GM12865 (cell line): ENCODE data around the gene BTN2A1.
"Not testable (repeated sequence)": the region's sequence is repeated elsewhere in the genome, so short reads cannot be mapped to it uniquely, and the experiment has no call there.

Source experiments
- DNase-seq: peaks from one replicate; pipeline ENCODE4 v3.0.0; 2010; ENCODE audit warnings: low read depth
- H3K4me3 ChIP-seq: 2 replicates; pipeline ENCODE4 v1.5.1; 2011; ENCODE audit warnings: mild to moderate bottlenecking, low read depth, low read length, control low read depth
- TF ChIP-seq, protein P1 (sequence below): IDR thresholded peaks from 2 replicates; pipeline ENCODE4 v1.5.1; 2011; ENCODE audit warnings: low read length, control low read depth, low read depth, inconsistent platforms; ENCODE audit not compliant: insufficient read depth; ENCODE audit errors: missing control alignments

The BTN2A1 gene

GRCh38 chr6:26426691-26427450, 30.9 kb upstream of the BTN2A1 start:
- TF ChIP-seq, protein P1, sequence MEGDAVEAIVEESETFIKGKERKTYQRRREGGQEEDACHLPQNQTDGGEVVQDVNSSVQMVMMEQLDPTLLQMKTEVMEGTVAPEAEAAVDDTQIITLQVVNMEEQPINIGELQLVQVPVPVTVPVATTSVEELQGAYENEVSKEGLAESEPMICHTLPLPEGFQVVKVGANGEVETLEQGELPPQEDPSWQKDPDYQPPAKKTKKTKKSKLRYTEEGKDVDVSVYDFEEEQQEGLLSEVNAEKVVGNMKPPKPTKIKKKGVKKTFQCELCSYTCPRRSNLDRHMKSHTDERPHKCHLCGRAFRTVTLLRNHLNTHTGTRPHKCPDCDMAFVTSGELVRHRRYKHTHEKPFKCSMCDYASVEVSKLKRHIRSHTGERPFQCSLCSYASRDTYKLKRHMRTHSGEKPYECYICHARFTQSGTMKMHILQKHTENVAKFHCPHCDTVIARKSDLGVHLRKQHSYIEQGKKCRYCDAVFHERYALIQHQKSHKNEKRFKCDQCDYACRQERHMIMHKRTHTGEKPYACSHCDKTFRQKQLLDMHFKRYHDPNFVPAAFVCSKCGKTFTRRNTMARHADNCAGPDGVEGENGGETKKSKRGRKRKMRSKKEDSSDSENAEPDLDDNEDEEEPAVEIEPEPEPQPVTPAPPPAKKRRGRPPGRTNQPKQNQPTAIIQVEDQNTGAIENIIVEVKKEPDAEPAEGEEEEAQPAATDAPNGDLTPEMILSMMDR, result no peak
- no peak for DNase-seq
- H3K4me3 ChIP-seq, result no peak overlapping the region

DNA sequence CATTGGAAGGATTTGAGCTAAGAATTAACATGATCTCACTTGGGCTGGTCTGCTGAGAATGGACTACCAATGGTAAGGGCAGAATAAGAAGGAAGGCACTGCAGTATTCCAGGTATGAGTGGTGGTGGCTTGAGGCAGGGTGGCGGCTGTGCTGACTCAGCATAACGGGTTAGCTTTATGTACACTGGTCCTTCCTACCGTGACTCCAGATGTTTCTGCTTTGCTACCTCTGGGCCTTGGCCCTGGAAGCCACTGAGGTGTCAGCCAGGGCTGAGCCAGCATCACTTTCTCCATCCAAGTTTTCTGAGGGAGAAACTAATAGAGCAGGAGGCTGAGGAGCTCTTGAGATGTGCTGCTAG, 30.3 kb upstream of the BTN2A1 start:
- TF ChIP-seq, protein P1, result no peak
- H3K4me3 ChIP-seq, result no peak overlapping the region
- no peak for DNase-seq

- TF ChIP-seq, protein P1, result no peak
- no peak for DNase-seq
Observed at GRCh38 chr6:26428206-26428605, 29.5 kb upstream of the BTN2A1 start.

DNA sequence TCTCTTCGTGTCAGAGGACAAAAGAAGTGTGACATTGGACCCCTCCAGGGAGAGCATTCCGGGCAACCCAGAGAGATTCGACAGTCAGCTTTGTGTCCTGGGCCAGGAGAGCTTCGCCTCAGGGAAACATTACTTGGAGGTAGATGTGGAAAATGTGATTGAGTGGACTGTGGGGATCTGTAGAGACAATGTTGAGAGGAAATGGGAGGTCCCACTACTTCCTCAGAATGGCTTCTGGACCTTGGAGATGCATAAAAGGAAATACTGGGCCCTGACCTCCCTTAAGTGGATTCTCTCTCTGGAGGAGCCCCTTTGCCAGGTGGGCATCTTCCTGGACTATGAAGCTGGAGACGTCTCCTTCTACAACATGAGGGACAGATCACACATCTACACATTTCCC, 27.0 kb upstream of the BTN2A1 start:
- H3K4me3 ChIP-seq, result no peak overlapping the region
- TF ChIP-seq, protein P1, result no peak
- DNase-seq, result no peak

More at GRCh38 chr6:26428206-26428605, 29.5 kb upstream of the BTN2A1 start:
- no peak overlapping the region for H3K4me3 ChIP-seq

GRCh38 chr6:26431258-26432172, 26.2 kb upstream of the BTN2A1 start:
- no peak overlapping the region for H3K4me3 ChIP-seq
- no peak for DNase-seq
- TF ChIP-seq, protein P1, result no peak

GRCh38 chr6:26432627-26433201, 25.0 kb upstream of the BTN2A1 start:
- TF ChIP-seq, protein P1, result no peak
- DNase-seq, result no peak
- H3K4me3 ChIP-seq, result no peak overlapping the region

- not testable (repeated sequence) for DNase-seq, H3K4me3 ChIP-seq
Observed at GRCh38 chr6:26433680-26434079, 24.1 kb upstream of the BTN2A1 start.
